ENCODE measurements around the gene PEMT.

Gene PEMT

DNA sequence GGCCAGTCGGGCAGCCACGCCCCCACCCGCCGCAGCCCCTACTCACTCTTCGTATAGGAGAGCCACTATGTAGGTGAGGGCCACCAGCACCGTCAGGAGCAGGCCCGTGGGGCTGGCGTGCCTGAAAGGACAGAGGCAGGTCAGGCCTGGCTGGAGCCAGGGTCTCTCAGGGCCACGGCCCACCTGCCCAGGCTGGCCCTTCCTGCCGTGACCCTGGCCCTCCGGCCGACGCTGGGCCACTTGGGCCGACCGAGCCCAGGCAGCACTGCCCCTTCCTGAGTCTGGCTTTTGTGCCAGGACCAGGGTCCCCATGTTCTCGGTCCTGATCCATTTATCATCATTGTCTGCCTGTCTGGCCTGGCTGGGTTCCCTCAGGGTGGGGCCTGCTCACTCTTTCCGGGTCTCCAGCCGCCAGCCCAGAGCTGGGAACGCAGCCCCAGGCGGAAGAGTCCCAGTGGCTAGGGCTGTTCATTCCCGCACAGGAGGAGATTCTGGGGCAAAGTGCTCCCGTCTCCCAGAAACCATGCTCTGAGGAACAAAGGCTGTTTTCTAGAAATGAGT lies 85.2 kb downstream of the PEMT start:
- in situ Hi-C loops (cut with MboI; ENCODE audit: low sequenced_read_pairs) = no loop called here

DNA sequence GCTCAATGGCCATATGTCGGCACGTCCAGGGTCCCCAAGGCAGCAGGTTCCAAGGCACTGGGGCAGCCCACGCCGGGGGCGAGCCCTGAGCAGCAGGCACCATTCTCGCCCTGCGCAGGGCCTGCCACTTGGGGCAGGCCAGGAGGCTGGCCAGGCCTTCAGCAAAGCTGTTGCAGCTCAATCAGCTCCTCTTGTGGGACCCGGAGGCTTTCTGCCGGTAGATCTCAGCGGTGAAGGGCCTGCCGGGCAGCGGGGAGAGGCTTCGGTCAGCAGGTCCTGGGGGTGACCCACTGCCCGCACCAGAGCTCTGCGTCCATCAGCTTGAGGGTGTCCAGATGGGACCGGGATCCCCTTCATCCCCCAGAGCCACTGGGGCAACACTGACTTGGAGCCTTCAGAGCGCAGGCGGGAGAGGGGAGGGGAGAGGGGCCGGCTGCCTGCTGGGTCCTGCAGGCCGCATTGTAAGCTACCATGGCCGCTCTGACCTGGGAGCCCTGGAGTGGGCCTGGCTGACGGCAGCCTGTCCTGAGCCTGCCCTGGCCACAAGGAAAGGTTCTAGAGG lies 85.8 kb downstream of the PEMT start:
- in situ Hi-C loops (cut with MboI; ENCODE audit: low sequenced_read_pairs) = no loop called here

DNA sequence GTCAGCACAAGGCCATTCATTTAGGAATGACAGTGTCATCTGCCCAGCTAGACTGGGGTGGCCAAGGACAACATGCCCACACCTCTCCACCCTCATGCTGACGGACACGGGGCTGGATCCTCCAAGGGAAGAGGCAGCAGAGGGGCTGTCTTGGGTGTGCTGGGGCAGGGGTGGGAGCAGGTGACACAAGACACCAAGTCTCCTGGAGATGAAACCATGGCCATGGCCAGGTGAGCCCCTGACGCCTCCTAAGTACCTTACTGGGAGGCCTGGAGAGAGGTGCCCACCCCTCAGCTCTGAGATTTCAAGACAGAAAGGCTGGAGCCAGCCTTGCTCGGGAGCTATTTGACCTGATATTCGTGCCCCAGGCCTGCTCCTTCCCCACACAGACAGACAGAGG lies 86.4 kb downstream of the PEMT start:
- in situ Hi-C loops (cut with MboI; ENCODE audit: low sequenced_read_pairs) = no loop called here

DNA sequence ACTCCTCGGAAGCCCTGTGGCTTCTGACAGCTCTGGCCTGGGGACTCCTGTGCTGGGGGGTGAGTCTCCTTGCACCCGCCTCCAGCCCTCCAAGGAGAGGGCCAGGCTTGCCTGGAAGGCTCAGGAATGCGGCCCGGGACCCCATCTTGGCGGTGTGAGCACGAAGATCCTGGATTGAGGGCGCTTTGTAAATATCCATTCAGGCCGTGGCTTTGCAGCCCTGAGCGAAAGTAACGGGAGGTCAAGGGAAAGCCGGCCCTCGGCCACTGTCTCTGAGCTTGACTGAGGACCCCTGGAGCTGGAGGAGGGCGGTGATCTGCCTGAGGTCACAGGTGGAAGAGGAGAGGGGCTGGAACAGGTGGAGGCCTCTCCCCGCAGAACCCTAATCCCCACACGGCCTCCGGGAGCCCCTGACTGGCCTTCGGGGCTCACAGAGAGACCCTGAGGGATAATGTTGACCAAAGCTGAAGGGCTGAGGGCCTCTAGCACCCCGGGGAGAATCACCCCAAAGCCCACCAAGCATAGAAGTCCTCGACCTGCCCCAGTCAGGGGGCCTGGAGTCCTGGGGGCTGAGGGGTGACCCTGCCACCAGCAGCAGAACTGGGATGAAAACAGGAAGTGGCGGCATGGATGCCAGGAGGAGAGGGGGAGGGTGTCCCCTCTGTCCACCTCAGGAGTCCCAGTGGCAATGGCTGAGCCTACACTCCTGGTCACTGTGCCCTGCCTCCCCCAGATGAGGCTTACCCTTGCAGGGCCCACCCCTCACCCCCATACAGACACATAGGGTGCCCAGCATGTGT lies 87.0 kb downstream of the PEMT start:
- in situ Hi-C loops (cut with MboI; ENCODE audit: low sequenced_read_pairs) = no loop called here

DNA sequence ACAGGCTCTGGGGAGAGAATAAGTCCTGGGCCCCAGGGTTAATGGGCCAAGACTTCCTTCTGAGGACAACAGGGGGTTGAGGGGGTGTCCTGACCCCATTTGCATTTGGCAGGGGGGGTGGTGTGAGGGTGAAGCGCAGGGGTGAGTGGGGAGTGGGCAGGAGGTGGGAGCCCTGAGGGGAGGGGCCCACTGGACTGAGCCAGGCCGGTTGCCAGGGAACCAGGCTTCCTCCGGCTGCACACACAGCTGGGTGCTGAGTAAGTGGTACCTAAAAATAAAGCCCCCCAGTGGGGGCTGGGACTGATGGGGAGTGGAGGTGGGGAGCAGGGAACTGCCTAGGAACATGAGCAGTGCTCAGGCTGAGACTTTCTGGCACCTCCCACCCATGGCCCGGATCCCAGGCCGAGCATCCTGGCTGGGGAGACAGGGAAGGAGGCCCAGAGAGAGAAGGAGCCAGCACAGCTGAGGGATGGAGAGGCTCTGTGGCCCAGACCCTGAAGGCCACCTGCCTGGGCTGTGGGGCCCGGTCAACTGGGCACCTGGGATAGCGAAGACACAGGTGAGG lies 87.9 kb downstream of the PEMT start:
- in situ Hi-C loops (cut with MboI; ENCODE audit: low sequenced_read_pairs) = no loop called here

DNA sequence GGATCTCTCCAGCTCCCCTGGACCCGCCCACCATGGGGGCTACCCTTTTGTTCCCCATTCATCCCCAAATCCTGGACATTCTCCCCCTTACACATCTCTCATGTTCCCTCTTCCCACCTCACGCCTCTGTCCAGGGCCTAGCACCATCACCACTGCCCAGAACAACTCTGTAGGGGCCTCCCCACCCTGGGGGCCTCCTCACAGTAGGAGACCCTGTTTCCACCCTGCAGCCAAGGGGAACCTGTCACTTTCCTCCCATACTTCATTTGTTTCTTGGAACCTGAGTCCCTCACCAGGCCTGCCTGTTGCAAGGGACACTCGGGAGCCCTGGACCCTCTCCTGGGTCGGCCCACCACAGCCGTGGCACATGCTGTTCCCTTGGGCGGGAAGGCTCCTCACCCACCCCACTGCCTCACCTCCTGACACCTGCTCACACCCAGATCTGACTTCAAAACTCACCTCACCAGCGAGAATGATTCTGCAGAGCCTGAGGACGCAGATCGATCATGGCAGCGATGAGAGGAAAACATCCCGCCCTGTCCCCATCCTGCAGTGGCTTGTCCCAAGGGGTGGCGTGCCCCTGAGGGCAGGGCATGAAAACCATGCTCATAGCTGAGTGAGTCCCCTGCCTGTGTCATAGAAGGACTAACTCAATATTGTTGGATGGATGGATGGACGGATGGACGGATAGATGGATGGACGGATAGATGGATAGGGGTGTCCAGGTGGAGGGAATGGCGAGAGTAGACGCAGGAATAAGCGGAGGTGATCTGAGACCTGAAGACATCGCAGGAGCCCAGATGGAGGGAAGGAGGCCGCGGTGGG lies 88.6 kb downstream of the PEMT start:
- in situ Hi-C loops (cut with MboI; ENCODE audit: low sequenced_read_pairs) = no loop called here

DNA sequence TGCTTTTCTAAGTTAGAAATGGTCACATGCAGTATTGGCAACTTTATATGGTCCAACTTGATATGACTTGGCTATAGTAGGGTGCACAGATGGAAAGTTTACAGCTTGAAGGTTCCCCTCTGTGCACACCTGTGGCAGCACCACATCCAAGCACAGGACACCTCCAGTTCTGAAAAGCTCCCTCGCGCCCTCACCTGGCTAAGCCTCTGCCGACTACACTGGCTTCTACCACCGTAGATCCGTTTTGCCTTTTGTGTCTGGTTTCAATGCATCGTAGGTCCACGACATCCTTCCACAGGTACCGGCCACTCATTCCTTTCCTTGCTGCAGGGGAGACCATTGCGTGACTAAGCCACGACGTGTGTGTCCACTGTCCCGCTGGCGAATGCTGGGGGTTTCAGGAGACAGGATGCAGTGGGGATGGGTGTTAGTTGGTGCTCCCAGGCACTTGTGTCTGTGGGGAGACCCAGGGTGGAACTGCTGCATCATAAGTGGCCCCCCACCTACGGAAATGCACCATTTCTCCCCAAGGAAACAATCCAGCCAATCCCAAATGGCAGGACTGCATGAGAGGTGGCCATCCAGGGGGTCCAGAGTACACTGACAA lies 90.4 kb downstream of the PEMT start:
- in situ Hi-C loops (cut with MboI; ENCODE audit: low sequenced_read_pairs) = no loop called here

DNA sequence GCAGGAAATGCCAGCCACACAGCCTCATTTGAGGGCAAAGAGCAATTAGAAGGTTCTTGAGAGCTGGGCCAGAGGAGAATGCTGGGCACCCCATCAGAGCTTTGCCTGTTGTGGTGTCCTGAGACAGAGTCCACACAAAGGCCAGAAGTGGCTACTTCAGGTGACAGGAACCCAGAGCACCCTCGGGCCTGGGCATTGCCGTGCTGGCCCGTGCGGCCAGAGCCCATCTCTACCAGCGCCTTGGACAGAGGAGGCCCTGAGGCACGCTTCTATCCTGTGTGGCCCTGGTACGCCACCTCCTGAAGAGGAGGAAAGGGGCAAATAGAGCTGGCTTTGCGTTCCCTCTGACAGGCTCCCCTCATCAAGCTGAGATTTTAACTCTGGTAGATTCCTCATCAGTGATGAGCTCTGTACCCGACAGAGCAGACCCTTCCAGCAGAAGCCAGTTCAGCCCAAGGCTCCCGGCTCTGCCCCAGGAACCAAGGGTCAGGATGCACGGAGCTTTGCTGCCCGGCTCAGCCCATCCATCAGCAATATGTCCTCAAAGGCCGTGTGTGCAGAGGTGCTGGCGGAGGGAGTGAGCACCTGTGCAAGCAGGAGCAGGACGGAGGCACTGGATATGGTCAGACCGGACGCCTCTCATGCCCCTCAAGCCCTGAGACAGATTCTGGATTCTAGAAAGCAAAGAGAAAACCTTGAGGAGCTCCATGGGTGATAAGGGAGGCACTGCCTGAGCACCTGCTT lies 91.9 kb downstream of the PEMT start:
- in situ Hi-C loops (cut with MboI; ENCODE audit: low sequenced_read_pairs) = no loop called here

DNA sequence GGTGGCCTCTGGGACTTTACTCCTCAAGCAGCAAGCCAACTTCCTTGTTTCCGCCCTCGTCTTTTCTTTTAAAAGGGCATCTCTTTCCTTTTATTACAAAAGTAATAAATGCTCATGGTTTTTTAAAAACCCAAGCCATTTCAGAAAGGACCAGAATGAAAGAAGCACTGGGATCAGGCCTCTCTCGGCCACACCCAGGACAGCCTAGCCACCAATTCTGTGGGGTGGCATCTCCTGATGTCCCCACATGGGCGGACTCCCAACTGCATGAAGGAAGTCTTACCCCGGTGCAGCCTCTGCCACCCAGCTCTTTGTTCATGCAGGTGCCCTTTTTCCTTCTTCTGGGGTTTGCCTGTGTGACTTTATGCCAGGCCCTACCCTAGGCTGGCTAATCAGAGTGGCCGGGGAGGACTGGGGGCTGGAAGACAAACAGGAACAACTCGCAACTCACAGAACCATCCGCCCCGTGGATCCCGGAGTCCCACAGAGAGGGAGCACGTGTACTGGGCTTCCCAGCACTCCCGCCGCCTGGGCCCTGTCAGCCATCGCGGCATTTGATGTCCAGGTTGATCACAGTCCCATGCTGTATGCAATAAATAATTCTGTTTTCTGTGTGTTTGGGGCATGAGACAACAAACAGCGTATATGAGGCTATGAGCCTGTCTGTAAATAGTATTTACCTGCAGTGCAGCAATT lies 92.8 kb downstream of the PEMT start:
- in situ Hi-C loops (cut with MboI; ENCODE audit: low sequenced_read_pairs) = no loop called here

DNA sequence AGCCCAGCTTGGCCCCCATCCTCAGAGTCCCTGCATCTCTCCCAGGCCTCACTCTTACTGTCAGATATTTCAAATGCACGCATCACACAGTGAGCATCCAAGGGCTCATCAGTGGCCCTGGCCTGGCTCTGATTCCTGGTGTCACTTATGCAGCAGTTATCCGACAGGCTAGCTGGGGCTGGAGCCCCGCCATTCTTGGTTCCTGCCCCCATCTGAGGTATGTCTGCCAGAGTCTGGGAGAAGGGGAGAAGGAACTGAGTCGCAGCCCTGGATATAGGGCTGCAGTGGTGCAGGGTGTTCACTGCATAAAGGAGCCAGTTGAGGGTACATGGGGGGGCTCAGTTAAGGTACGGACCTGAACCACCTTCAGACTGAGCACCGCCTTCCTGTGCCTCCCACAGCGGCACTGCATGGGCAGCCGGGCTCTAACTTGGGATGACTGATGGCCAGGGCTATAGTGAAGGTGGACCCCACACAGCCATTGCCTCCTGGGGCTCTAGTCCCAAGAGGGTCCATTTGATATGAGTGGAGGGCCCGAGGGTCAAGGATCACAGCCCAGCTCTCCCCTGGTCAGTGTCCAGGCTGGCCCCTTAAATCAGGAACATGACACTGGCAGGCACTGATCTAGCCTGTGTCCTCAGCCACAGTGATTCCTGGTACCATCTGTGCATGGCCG lies 93.5 kb downstream of the PEMT start:
- in situ Hi-C loops (cut with MboI; ENCODE audit: low sequenced_read_pairs) = no loop called here

DNA sequence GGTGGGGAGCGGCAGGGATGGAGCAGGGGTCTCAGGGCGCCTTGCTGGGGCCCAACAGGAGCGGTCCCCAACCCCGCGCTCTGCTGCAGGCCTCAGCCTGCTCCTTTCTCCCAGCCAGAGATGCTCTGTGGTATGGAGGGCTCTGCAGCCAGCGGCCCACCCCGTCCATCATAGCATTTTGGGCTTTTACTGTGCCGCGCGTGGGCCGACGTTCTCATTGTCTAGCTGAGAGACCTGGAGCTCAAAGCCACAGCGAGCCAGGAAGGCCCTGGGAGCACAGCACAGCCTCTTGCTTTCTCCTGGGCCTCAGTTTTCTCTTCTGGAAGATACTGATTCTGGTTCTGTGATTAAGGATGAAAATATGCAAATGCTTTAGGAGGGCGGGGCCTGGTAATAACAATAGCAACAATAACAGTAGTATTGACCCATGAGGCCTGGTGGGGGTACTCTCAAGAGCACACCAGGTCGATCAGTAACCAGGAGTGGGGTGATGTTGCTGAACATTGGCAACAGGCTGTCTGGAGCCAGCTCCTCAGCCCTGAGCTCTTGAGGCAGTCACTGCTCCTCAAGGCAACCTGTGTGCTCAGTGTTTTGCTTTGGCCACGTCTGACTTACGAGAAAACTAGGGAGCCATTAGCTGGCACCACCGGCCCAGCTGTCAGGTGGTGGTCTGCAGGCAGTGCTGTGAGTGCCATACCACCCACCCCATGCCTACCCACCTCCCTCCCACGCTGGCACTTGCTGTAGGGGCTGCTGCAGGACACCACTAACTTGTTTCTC lies 94.3 kb downstream of the PEMT start:
- in situ Hi-C loops (cut with MboI; ENCODE audit: low sequenced_read_pairs) = no loop called here

DNA sequence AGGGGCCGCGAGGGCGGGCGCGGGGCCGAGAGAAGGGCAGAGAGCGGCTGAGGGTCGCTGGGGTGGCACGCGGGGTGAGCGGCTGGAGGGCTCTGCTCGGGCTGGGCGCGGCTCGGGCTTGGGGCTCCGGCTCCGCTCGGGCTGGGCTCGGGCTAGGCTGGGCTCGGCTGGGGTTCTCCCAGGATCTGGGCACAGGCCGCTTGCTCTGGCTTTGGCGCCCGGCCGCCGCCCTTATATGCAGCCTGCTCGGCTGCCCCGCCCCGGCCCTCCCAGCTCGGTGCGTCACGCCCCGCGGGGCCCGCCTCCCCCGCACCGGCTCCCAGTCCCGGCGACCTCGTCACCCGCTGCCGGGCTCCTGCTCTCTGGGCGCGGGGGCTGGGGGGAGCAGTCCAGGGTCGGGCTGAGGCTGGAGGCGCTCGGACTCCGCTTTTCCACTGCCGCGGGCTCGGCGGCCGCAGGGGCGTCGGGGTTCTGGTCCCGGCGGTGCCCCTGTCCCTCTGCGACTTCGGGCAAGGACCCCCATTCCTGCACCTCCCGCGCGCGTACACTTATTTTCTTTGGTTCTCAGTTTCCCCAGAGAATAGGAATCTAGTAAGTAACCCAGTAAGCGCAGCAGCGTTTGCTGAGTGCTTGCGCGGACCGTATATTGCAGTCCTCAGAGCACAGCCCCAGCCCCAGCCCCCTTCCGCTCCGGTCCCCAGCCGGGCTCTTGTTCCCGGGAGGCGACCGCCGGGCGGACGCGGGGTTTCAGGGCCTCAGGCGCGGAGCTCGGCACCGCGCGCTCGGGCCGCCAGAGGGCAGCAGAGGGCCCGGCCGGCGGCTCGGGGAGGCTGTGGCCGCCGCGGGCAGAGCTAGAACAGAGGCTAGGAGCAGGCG lies 95.1 kb downstream of the PEMT start, which contains the start of gene RASD1:
Gene RASD1 (minus strand): TSS at position 207 of the 876 bp plus-strand sequence. CDS start 214 bp downstream, outside the sequence.
- in situ Hi-C loops (cut with MboI; ENCODE audit: low sequenced_read_pairs) = no loop called here

DNA sequence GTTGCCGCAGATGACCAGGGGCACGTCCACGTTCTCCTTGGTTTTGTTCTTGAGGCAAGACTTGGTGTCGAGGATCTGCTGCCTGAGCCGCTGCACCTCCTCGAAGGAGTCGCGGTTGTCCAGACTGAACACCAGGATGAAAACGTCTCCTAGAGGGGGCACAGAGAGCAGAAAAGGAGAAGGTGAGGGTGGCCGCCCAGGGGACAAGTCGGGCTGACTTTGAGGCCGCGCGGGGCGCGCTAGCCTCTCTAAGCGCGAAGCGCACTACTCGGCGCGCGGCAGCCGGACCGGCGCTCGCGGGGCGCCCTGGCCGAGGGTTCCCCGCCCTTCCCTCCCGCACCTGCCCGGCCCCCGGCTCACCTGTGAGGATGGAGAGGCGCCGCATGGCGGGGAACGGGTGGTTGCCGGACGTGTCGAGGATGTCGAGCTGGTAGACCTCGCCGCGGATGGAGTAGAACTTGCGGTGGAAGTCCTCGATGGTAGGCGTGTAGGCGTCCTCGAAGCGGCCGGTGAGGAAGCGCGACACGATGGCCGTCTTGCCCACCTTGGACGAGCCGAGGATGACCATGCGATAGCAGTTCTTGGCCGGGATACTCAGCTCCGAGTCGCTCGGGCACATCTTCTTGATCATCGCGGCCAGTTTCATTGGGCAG lies 95.8 kb downstream of the PEMT start:
- in situ Hi-C loops (cut with MboI; ENCODE audit: low sequenced_read_pairs) = no loop called here

DNA sequence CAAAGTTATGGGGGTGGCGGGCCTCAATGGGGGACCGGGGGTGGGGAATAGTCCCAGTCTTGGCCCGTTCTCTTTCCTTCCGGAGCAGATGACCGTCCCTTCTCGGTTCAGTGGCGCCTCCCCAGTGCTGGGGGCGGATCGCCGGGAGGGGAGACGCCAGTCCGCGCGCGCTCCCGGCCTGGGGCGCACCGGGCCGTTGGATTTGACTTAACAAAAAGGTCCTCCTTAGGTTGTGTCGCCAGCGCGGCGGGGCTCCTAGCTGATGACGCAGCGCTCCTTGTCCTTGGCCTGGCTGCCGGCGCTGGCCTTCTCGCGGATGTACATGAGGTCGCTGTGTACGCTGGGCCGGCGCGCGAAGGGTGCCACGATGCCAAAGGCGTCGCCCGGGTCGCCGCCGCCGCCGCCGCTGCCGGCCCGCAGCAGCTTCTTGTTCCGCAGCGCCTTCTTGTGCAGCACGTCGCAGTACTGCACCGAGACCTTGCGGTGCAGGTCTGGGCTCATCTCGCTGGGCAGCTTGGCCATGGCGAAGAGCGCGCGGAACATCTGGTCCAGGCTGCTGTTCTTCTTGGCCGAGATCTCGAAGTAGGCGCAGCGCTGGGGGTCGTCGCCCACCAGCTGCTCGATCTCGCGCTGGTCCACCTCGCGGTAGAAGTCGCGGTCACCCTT lies 96.5 kb downstream of the PEMT start:
- in situ Hi-C loops (cut with MboI; ENCODE audit: low sequenced_read_pairs) = no loop called here

DNA sequence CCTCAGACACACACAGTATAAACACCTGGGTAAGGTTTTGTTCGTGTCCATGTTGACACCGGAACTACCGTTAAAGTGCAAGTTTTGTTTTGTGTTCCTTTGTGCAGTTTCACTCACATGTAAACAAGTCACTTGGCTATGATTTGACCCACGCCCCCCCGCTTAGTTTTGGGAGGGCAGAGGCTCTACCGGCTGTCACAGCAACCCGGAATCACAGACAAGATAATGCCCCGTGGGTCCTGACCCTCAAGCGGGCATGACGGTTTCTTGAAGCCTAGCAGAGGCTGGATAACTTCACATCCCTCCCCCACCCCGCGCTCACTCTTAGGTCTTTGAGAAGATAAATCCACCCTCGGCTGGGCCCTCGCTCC lies 97.0 kb downstream of the PEMT start:
- in situ Hi-C loops (cut with MboI; ENCODE audit: low sequenced_read_pairs) = no loop called here

DNA sequence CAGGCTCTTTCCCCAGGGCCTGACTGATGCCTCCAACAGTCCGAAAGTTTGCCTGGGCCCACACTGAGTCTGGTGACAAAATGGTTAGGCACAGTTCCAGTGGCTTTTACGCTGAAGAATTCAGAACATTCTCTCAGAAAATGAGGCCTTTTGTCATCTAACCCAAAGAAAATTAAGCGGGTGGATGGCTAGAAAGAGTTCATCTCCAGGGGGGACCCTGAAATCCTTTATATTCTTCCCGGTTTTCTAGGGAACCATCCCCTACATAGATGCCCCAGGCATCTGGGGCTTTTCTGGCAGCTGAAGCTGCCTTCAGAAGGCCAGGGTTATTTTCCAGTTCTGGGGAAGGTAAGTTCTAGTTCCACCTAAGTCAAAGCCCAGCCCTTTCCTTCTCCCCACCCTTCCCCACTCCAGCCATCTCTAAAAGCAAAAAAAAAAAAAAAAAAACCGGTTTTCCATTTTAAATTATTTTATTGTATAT lies 97.5 kb downstream of the PEMT start:
- in situ Hi-C loops (cut with MboI; ENCODE audit: low sequenced_read_pairs) = no loop called here

Data from hTERT RPE-1 (cell line).